Fibroblast of pulmonary artery (primary cell): ENCODE results near the gene RPRD1B.

ENCODE experiments used
- DNase-seq: peaks from one replicate; pipeline ENCODE4 v3.0.0-alpha.2; 2010; ENCODE audit warnings: low read depth
- H3K4me3 ChIP-seq: replicated peaks from 2 replicates; pipeline ENCODE4 v1.5.1; 2011; ENCODE audit warnings: low read depth, mild to moderate bottlenecking, control low read depth, low read length, moderate library complexity
- CTCF ChIP-seq: IDR thresholded peaks from 2 replicates; pipeline ENCODE4 v1.5.1; 2011; ENCODE audit warnings: mild to moderate bottlenecking, control low read depth, low read length, inconsistent platforms; ENCODE audit errors: missing control alignments

The RPRD1B gene

GRCh38 chr20:38034961-38035360, 1.4 kb downstream of the RPRD1B start:
- H3K4me3 ChIP-seq: peak overlapping the region; percentile 91
- no peak for DNase-seq
- TF ChIP-seq CTCF: no peak

GRCh38 chr20:38036366-38036765, 2.8 kb downstream of the RPRD1B start:
- H3K4me3 ChIP-seq: no peak overlapping the region
- no peak for DNase-seq
- TF ChIP-seq CTCF: no peak

GRCh38 chr20:38040276-38040675, 6.7 kb downstream of the RPRD1B start:
- no peak for TF ChIP-seq CTCF
- DNase-seq: no peak
- H3K4me3 ChIP-seq: no peak overlapping the region

GRCh38 chr20:38043512-38044300, 10.2 kb downstream of the RPRD1B start:
- no peak overlapping the region for H3K4me3 ChIP-seq
- peak; percentile 62 for DNase-seq
- no peak for TF ChIP-seq CTCF

GRCh38 chr20:38044685-38045084, 11.1 kb downstream of the RPRD1B start:
- H3K4me3 ChIP-seq: no peak overlapping the region
- DNase-seq: no peak
- TF ChIP-seq CTCF: no peak

GRCh38 chr20:38046572-38046971, 13.0 kb downstream of the RPRD1B start:
- DNase-seq: no peak
- no peak overlapping the region for H3K4me3 ChIP-seq

More at GRCh38 chr20:38046572-38046971, 13.0 kb downstream of the RPRD1B start:
- TF ChIP-seq CTCF: no peak
